ENCODE results near the gene ZNF317. TPM values are rescaled to one million over a fixed set of nuclear protein-coding genes. Genes with fewer than 3 reads are reported as not detected.

ZNF317 gene
- total and polyA plus RNA-seq, 2 of the 13 experiments (the other 11 are each of a cell fraction or from before 2014, with no cell fraction given) = 14.0 to 27.9 TPM

DNA sequence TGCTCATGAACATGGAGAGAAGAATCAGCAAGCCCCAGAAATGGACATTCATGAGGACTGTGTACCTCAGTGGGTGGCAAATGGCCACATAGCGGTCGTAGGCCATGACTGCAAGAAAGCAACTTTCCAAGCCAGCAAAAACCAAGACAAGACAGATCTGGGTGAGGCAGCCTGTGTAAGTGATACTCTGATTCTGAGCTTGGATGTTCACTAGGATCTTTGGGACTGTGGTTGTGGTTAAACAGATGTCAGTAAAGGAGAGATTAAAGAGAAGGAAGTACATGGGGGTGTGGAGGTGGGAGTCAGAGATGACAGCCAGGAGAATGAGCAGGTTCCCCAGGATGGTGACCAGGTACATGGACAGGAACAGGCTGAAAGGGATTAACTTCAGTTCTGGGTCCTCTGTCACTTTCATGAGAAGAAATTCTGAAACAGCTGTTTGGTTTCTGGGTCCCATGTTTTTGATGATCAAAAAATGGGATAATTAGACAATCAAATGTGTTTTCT lies 24.8 kb upstream of the ZNF317 start, which contains the start of gene OR7G1:
OR7G1 (minus strand) TSS at position 457 of the 507 bp plus-strand sequence; CDS start at position 457, 0 bp downstream.
- Histone ChIP-seq H3K4me3 (replicated peaks in 1 of 3; ENCODE audit: insufficient read depth in 1 of 3, low read depth in 2 of 3, low read length in 3 of 3) (no peak within 1 kb of the TSS), H3K9ac (ENCODE audit: insufficient read depth, low read depth, low read length) (no peak within 1 kb of the TSS), H3K36me3 (replicated peaks in 1 of 2; ENCODE audit: control insufficient read depth in 1 of 2, insufficient read depth in 2 of 2, low read length in 2 of 2) (no peaks in the 10 kb centered on the region), H4K20me1 (ENCODE audit: insufficient read depth, low read length) (no peaks in the 10 kb centered on the region), H3K27me3 (ENCODE audit: control insufficient read depth in 1 of 2, insufficient read depth in 2 of 2, low read length in 2 of 2) (no peaks in the 10 kb centered on the region), H3K79me2 (ENCODE audit: insufficient read depth, low read length) (no peaks in the 10 kb centered on the region), H3K27ac (ENCODE audit: extremely low read length, insufficient read depth, low read length) (no peak within 1 kb of the TSS), H2AFZ (ENCODE audit: low read length) (no peak within 1 kb of the TSS), H3K4me1 (ENCODE audit: insufficient read depth, low read length) (peaks cover 5% of the 10 kb centered on the region), H3K4me2 (ENCODE audit: low read depth, low read length) (no peak within 1 kb of the TSS), H3K9me3 (ENCODE audit: low read length) (no peaks in the 10 kb centered on the region)
- FAIRE-seq = no peak
- intact Hi-C loops (cut with micrococcal nuclease; ENCODE audit: unreplicated experiment) (no loop called here), in situ Hi-C loops (cut with HindIII; ENCODE audit: extremely low pct_ligation_motif_present, low pct_unique_long_range_greater_than_20kb) (no loop called here)
- TF ChIP-seq CBX5 (CRISPR knock-in tag; IDR thresholded peaks at IDR 0.05; ENCODE audit: borderline replicate concordance) = no peak
- TF ChIP-seq RBM39 (IDR thresholded peaks at IDR 0.05; ENCODE audit: low read depth, low read length, poor library complexity, severe bottlenecking) = no peak
- no peak for TF ChIP-seq SYNCRIP (IDR thresholded peaks at IDR 0.05; ENCODE audit: insufficient read depth, low read depth, low read length)
- TF ChIP-seq SKI (IDR thresholded peaks at IDR 0.05; ENCODE audit: partially characterized antibody) = no peak
- no peak for TF ChIP-seq RBAK (CRISPR knock-in tag; IDR thresholded peaks at IDR 0.05)
- TF ChIP-seq EEA1 (CRISPR knock-in tag; IDR thresholded peaks at IDR 0.05; ENCODE audit: borderline replicate concordance) = no peak
- TF ChIP-seq CENPT (CRISPR knock-in tag; IDR thresholded peaks at IDR 0.05; ENCODE audit: low read depth) = no peak
- TF ChIP-seq ZFAT (CRISPR knock-in tag; conservative IDR thresholded peaks at IDR 0.05) = no peak
- no peak for TF ChIP-seq SAP130 (CRISPR knock-in tag; IDR thresholded peaks at IDR 0.05; ENCODE audit: low read depth)
- TF ChIP-seq PRMT3 (CRISPR knock-in tag; IDR thresholded peaks at IDR 0.05; ENCODE audit: borderline replicate concordance, low read depth) = no peak
- TF ChIP-seq, protein P1, sequence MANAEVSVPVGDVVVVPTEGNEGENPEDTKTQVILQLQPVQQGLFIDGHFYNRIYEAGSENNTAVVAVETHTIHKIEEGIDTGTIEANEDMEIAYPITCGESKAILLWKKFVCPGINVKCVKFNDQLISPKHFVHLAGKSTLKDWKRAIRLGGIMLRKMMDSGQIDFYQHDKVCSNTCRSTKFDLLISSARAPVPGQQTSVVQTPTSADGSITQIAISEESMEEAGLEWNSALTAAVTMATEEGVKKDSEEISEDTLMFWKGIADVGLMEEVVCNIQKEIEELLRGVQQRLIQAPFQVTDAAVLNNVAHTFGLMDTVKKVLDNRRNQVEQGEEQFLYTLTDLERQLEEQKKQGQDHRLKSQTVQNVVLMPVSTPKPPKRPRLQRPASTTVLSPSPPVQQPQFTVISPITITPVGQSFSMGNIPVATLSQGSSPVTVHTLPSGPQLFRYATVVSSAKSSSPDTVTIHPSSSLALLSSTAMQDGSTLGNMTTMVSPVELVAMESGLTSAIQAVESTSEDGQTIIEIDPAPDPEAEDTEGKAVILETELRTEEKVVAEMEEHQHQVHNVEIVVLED (CRISPR knock-in tag; IDR thresholded peaks at IDR 0.05; ENCODE audit: borderline replicate concordance) = no peak
- no peak for TF ChIP-seq ZNF839 (CRISPR knock-in tag; IDR thresholded peaks at IDR 0.05; ENCODE audit: borderline replicate concordance)
- TF ChIP-seq ZFP82 (CRISPR knock-in tag; IDR thresholded peaks at IDR 0.05; ENCODE audit: borderline replicate concordance) = no peak
- TF ChIP-seq MTF2 (CRISPR knock-in tag; IDR thresholded peaks at IDR 0.05; ENCODE audit: borderline replicate concordance) = no peak
- TF ChIP-seq ZSCAN12 (CRISPR knock-in tag; IDR thresholded peaks at IDR 0.05) = no peak
- TF ChIP-seq, protein P2, sequence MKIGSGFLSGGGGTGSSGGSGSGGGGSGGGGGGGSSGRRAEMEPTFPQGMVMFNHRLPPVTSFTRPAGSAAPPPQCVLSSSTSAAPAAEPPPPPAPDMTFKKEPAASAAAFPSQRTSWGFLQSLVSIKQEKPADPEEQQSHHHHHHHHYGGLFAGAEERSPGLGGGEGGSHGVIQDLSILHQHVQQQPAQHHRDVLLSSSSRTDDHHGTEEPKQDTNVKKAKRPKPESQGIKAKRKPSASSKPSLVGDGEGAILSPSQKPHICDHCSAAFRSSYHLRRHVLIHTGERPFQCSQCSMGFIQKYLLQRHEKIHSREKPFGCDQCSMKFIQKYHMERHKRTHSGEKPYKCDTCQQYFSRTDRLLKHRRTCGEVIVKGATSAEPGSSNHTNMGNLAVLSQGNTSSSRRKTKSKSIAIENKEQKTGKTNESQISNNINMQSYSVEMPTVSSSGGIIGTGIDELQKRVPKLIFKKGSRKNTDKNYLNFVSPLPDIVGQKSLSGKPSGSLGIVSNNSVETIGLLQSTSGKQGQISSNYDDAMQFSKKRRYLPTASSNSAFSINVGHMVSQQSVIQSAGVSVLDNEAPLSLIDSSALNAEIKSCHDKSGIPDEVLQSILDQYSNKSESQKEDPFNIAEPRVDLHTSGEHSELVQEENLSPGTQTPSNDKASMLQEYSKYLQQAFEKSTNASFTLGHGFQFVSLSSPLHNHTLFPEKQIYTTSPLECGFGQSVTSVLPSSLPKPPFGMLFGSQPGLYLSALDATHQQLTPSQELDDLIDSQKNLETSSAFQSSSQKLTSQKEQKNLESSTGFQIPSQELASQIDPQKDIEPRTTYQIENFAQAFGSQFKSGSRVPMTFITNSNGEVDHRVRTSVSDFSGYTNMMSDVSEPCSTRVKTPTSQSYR (CRISPR knock-in tag; IDR thresholded peaks at IDR 0.05; ENCODE audit: borderline replicate concordance) = no peak
- TF ChIP-seq KAT8 (CRISPR knock-in tag; IDR thresholded peaks at IDR 0.05) = no peak
- no peak for TF ChIP-seq ZNF75D (CRISPR knock-in tag; IDR thresholded peaks at IDR 0.05; ENCODE audit: borderline replicate concordance)
- WGBS (ENCODE audit: low lambda C conversion rate) = 79% methylated on average over 2 of the region's 2 CpGs
- POLR2A ChIA-PET = no interaction called here
- ATAC-seq = no peak
- CTCF ChIA-PET (ENCODE audit: low intra/inter-chr PET ratio, low total read pairs) = no interaction called here
- BruUV-seq (replicated peaks) = no TSS peak
- no peak for DNase-seq (ENCODE audit: low spot score)

Measured in HepG2 (cell line).